ENCODE data around the gene LARGE1.

GRCh38 chr22:33539202-33539901 is 380.9 kb downstream of the LARGE1 start:
- TF ChIP-seq KLF16 (CRISPR knock-in tag; IDR thresholded peaks at IDR 0.05) (no peak), KDM1A (CRISPR knock-in tag; IDR thresholded peaks at IDR 0.05) (no peak), ZNF782 (CRISPR knock-in tag; IDR thresholded peaks at IDR 0.05; ENCODE audit: borderline replicate concordance) (no peak), CTCF (CRISPR knock-in tag; IDR thresholded peaks at IDR 0.05) (no peak), ZBTB7A (CRISPR knock-in tag; IDR thresholded peaks at IDR 0.05) (no peak), ZBTB44 (CRISPR knock-in tag; IDR thresholded peaks at IDR 0.05) (no peak), NCOA1 (CRISPR knock-in tag; IDR thresholded peaks at IDR 0.05) (no peak), JUNB (CRISPR knock-in tag; IDR thresholded peaks at IDR 0.05; ENCODE audit: borderline replicate concordance) (no peak), SKIL (CRISPR knock-in tag; IDR thresholded peaks at IDR 0.05; ENCODE audit: borderline replicate concordance) (no peak), CEBPB (IDR thresholded peaks at IDR 0.05; ENCODE audit: borderline replicate concordance, low read depth, low read length) (no peak), TRIM24 (CRISPR knock-in tag; IDR thresholded peaks at IDR 0.05) (no peak), ZNF660 (CRISPR knock-in tag; IDR thresholded peaks at IDR 0.05; ENCODE audit: borderline replicate concordance, low read depth) (no peak)
